Uterus (tissue), 4 donors: ENCODE data around the gene CECR2. TPM values are rescaled to one million over a fixed set of nuclear protein-coding genes. Genes with fewer than 3 reads are reported as not detected.

Experiments
- DNase-seq, 2 donors: peaks; one replicate each; pipeline ENCODE4 v3.0.0-alpha.2; 2019 to 2020
- H3K27ac ChIP-seq, 2 donors: fragments of 200-600 bp; sonication (generic); 1 replicate in 1 of 2; 2 replicates in 1 of 2; pipeline ENCODE4 v1.5.1; 2016 to 2018
- H3K27me3 ChIP-seq, 2 donors: fragments of 200-600 bp; sonication (generic); one replicate each; pipeline ENCODE4 v1.5.1; 2018 to 2019; ENCODE audit warnings: control low read depth in 1 of 2
- H3K36me3 ChIP-seq, 2 donors: fragments of 200-600 bp; sonication (generic); one replicate each; pipeline ENCODE4 v1.5.1; 2019; ENCODE audit warnings: control low read depth in 1 of 2
- H3K4me1 ChIP-seq, 2 donors: fragments of 200-600 bp; sonication (generic); one replicate each; pipeline ENCODE4 v1.5.1; 2018 to 2019; ENCODE audit warnings: control low read depth in 1 of 2
- H3K4me3 ChIP-seq, 2 donors: fragments of 200-600 bp; sonication (generic); 1 replicate in 1 of 2; 2 replicates in 1 of 2; pipeline ENCODE4 v1.5.1; 2018 to 2019; ENCODE audit warnings: mild to moderate bottlenecking in 1 of 2
- H3K9me3 ChIP-seq, 2 donors: fragments of 200-600 bp; sonication (generic); one replicate each; pipeline ENCODE4 v1.5.1; 2019; ENCODE audit warnings: control low read depth in 1 of 2
- CTCF ChIP-seq, 4 experiments: fragments of 200-600 bp in 2 of 4; fragments of 450-650 bp in 2 of 4; sonication (generic) in 2 of 4; IDR thresholded peaks; one replicate each; pipeline ENCODE4 v1.5.1; 2016 to 2019; ENCODE audit warnings: antibody characterized with exemption in 4 of 4, mild to moderate bottlenecking in 2 of 4, moderate library complexity in 1 of 4
- POLR2A ChIP-seq, 2 donors: fragments of 450-650 bp; IDR thresholded peaks; one replicate each; pipeline ENCODE4 v1.6.1; 2016; ENCODE audit warnings: antibody characterized with exemption in 2 of 2, mild to moderate bottlenecking in 1 of 2, moderate library complexity in 1 of 2
- intact Hi-C: fragments of 100-400 bp; cut with DNase I; formaldehyde crosslinking; loops from one replicate; pipeline ENCODE4 v1.15.1; 2023; ENCODE audit warnings: low total_unique reads
- total RNA-seq, 4 donors: library from RNA; depleted of rRNA in 3 of 4; stranded (reverse); fragments of >200 nt in 3 of 4; gene quantifications; one replicate each; pipeline versions ENCODE4 v1.1.0 to v1.2.4, GENCODE V29; 2014 to 2023
- donor health status: DM: yes; HTN: yes; CAD: no.

Gene CECR2
- total RNA-seq, 4 donors from 2014 or later, result under 0.01 to 6.3 (median 3.8) TPM

DNA sequence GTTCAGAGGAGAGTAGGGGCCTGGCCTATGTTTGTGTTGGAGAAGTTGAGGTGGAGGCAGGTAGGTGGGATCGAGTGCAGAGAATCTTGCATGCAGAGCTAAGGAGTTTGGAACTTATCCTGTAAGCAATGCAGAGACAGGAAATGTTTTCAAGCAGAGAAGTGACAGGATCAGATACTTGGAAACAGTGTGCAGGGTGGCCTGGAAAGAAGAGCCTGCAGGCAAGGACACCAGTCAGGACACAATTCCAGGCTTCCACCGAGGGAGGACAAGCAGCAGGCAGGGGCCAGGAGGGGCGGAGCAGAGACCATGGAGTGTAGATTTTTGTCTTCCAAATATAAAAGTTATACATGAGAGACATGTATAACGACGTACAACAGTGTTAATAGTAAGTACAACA, 26.9 kb upstream of the CECR2 start:
- Histone ChIP-seq H3K4me3 (no peak overlapping the region), H3K27me3 (no peaks in the 10 kb centered on the region), H3K9me3 (no peaks in the 10 kb centered on the region), H3K27ac (no peak overlapping the region), H3K36me3 (no peaks in the 10 kb centered on the region), H3K4me1 (no peaks in the 10 kb centered on the region)
- intact Hi-C loops, result no loop called here
- no peak for DNase-seq
- TF ChIP-seq POLR2A (IDR thresholded peaks at IDR 0.05), result no peak
- TF ChIP-seq CTCF (IDR thresholded peaks at IDR 0.05), result no peak

DNA sequence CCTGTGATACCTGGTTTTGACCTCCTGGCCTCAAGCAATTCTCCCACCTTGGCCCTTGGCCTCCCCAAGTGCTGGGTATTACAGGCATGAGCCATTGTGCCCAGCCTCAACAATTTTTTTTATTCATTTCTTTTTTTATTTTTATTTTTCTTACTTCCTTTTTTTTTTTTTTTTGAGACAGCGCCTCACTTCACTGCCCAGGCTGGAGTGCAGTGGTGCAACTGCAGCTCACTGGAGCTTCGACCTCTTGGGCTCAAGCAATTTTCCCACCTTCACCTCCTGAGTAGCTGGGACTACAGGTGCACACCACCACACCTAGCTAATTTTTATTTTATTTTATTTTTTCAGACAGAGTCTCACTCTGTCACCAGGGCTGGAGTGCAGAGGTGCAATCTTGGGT, 25.5 kb upstream of the CECR2 start:
- H3K9me3 ChIP-seq, result no peaks in the 10 kb centered on the region
- no peaks in the 10 kb centered on the region for H3K27me3 ChIP-seq

DNA sequence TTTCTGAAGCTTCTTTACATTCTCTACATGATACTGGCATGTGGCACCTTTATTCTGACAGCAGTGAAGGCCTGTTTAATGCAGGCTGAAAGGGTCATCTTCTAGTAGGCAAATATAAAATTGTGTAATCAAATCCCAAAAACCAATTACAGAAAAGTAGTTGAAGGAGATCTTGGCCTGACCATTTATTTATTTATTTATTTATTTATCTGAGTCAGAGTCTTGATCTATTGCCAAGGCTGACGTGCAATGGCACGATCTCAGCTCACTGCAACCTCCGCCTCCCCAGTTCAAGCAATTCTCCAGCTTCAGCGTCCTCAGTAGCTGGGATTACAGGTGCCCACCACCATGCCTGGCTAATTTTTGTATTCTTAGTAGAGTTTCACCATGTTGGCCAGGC, 22.7 kb upstream of the CECR2 start:
- intact Hi-C loops, result no loop called here
- Histone ChIP-seq H3K36me3 (no peaks in the 10 kb centered on the region), H3K27me3 (no peaks in the 10 kb centered on the region), H3K27ac (no peak overlapping the region), H3K4me3 (no peak overlapping the region), H3K4me1 (no peaks in the 10 kb centered on the region), H3K9me3 (no peaks in the 10 kb centered on the region)
- no peak for DNase-seq
- TF ChIP-seq POLR2A (IDR thresholded peaks at IDR 0.05), result no peak
- TF ChIP-seq CTCF (IDR thresholded peaks at IDR 0.05), result no peak

More for the DNA sequence above, 25.5 kb upstream of the CECR2 start:
- no peaks in the 10 kb centered on the region for H3K4me1 ChIP-seq
- H3K27ac ChIP-seq, result no peak overlapping the region
- no peak for TF ChIP-seq CTCF (IDR thresholded peaks at IDR 0.05)
- no peak for TF ChIP-seq POLR2A (IDR thresholded peaks at IDR 0.05)
- intact Hi-C loops, result no loop called here
- H3K36me3 ChIP-seq, result no peaks in the 10 kb centered on the region
- DNase-seq, result no peak
- no peak overlapping the region for H3K4me3 ChIP-seq

GRCh38 chr22:17347724-17348123, 21.5 kb upstream of the CECR2 start:
- Histone ChIP-seq H3K27ac (no peak overlapping the region), H3K36me3 (no peaks in the 10 kb centered on the region), H3K4me1 (no peaks in the 10 kb centered on the region), H3K9me3 (no peaks in the 10 kb centered on the region), H3K27me3 (no peaks in the 10 kb centered on the region), H3K4me3 (no peak overlapping the region)
- no peak for DNase-seq
- intact Hi-C loops, result no loop called here
- TF ChIP-seq POLR2A (IDR thresholded peaks at IDR 0.05), result no peak
- TF ChIP-seq CTCF (IDR thresholded peaks at IDR 0.05), result no peak

- no peak for DNase-seq
- no peak overlapping the region for H3K27ac ChIP-seq
- H3K9me3 ChIP-seq, result no peaks in the 10 kb centered on the region
- intact Hi-C loops, result no loop called here
- TF ChIP-seq POLR2A (IDR thresholded peaks at IDR 0.05) (no peak), CTCF (IDR thresholded peaks at IDR 0.05) (no peak)
- H3K27me3 ChIP-seq, result no peaks in the 10 kb centered on the region
- H3K4me3 ChIP-seq, result no peak overlapping the region
- no peaks in the 10 kb centered on the region for H3K4me1 ChIP-seq
- H3K36me3 ChIP-seq, result no peaks in the 10 kb centered on the region
Observed at GRCh38 chr22:17348464-17349103, 20.7 kb upstream of the CECR2 start.
